Uterus (tissue), 4 donors: ENCODE measurements around the gene CRYBG1. TPM values are rescaled to one million over a fixed set of nuclear protein-coding genes. Genes with fewer than 3 reads are reported as not detected.

Source experiments
- DNase-seq, 2 donors: peaks; one replicate each; pipeline ENCODE4 v3.0.0-alpha.2; 2019 to 2020
- H3K27ac ChIP-seq, 2 donors: fragments of 200-600 bp; sonication (generic); 1 replicate in 1 of 2; 2 replicates in 1 of 2; pipeline ENCODE4 v1.5.1; 2016 to 2018
- H3K27me3 ChIP-seq, 2 donors: fragments of 200-600 bp; sonication (generic); one replicate each; pipeline ENCODE4 v1.5.1; 2018 to 2019; ENCODE audit warnings: control low read depth in 1 of 2
- H3K36me3 ChIP-seq, 2 donors: fragments of 200-600 bp; sonication (generic); one replicate each; pipeline ENCODE4 v1.5.1; 2019; ENCODE audit warnings: control low read depth in 1 of 2
- H3K4me1 ChIP-seq, 2 donors: fragments of 200-600 bp; sonication (generic); one replicate each; pipeline ENCODE4 v1.5.1; 2018 to 2019; ENCODE audit warnings: control low read depth in 1 of 2
- H3K4me3 ChIP-seq, 2 donors: fragments of 200-600 bp; sonication (generic); 1 replicate in 1 of 2; 2 replicates in 1 of 2; pipeline ENCODE4 v1.5.1; 2018 to 2019; ENCODE audit warnings: mild to moderate bottlenecking in 1 of 2
- H3K9me3 ChIP-seq, 2 donors: fragments of 200-600 bp; sonication (generic); one replicate each; pipeline ENCODE4 v1.5.1; 2019; ENCODE audit warnings: control low read depth in 1 of 2
- CTCF ChIP-seq, 4 experiments: fragments of 200-600 bp in 2 of 4; fragments of 450-650 bp in 2 of 4; sonication (generic) in 2 of 4; IDR thresholded peaks; one replicate each; pipeline ENCODE4 v1.5.1; 2016 to 2019; ENCODE audit warnings: antibody characterized with exemption in 4 of 4, mild to moderate bottlenecking in 2 of 4, moderate library complexity in 1 of 4
- POLR2A ChIP-seq, 2 donors: fragments of 450-650 bp; IDR thresholded peaks; one replicate each; pipeline ENCODE4 v1.6.1; 2016; ENCODE audit warnings: antibody characterized with exemption in 2 of 2, mild to moderate bottlenecking in 1 of 2, moderate library complexity in 1 of 2
- intact Hi-C: fragments of 100-400 bp; cut with DNase I; formaldehyde crosslinking; loops from one replicate; pipeline ENCODE4 v1.15.1; 2023; ENCODE audit warnings: low total_unique reads
- total RNA-seq, 4 donors: library from RNA; depleted of rRNA in 3 of 4; stranded (reverse); fragments of >200 nt in 3 of 4; gene quantifications; one replicate each; pipeline versions ENCODE4 v1.1.0 to v1.2.4, GENCODE V29; 2014 to 2023
- donor health status: DM: yes; HTN: yes; CAD: no.

The CRYBG1 gene
- total RNA-seq, 4 donors from 2014 or later = 3.6 to 65.3 (median 8.9) TPM

- H3K36me3 ChIP-seq = no peaks in the 10 kb centered on the region
- TF ChIP-seq CTCF (IDR thresholded peaks at IDR 0.05) (no peak), POLR2A (IDR thresholded peaks at IDR 0.05) (no peak)
- peaks cover 0 to 4% of the 10 kb centered on the region in 2 donors for H3K4me1 ChIP-seq
- H3K9me3 ChIP-seq = no peaks in the 10 kb centered on the region
- no peak overlapping the region for H3K4me3 ChIP-seq
- no peak for DNase-seq
- H3K27ac ChIP-seq = no peak overlapping the region
- H3K27me3 ChIP-seq = no peaks in the 10 kb centered on the region
- intact Hi-C loops = no loop called here
These were observed 156.1 kb downstream of the CRYBG1 start for GRCh38 chr6:106516616-106517015.

GRCh38 chr6:106517706-106518105 lies 157.2 kb downstream of the CRYBG1 start:
- no peaks in the 10 kb centered on the region for H3K27me3 ChIP-seq
- no peak overlapping the region for H3K27ac ChIP-seq
- intact Hi-C loops = no loop called here
- no peaks in the 10 kb centered on the region for H3K4me1 ChIP-seq
- no peak for TF ChIP-seq POLR2A (IDR thresholded peaks at IDR 0.05)
- H3K4me3 ChIP-seq = no peak overlapping the region
- no peaks in the 10 kb centered on the region for H3K36me3 ChIP-seq
- no peaks in the 10 kb centered on the region for H3K9me3 ChIP-seq
- DNase-seq = no peak

- intact Hi-C loops = no loop called here
- DNase-seq = no peak
- no peaks in the 10 kb centered on the region for H3K4me1 ChIP-seq
- no peaks in the 10 kb centered on the region for H3K9me3 ChIP-seq
- H3K4me3 ChIP-seq = no peak overlapping the region
- TF ChIP-seq CTCF (IDR thresholded peaks at IDR 0.05) = no peak
- TF ChIP-seq POLR2A (IDR thresholded peaks at IDR 0.05) = no peak
- H3K36me3 ChIP-seq = no peaks in the 10 kb centered on the region
- no peaks in the 10 kb centered on the region for H3K27me3 ChIP-seq
- no peak overlapping the region for H3K27ac ChIP-seq
These were observed 158.2 kb downstream of the CRYBG1 start for GRCh38 chr6:106518748-106519147.

- Histone ChIP-seq H3K27me3 (no peaks in the 10 kb centered on the region), H3K4me3 (no peak overlapping the region), H3K4me1 (no peaks in the 10 kb centered on the region), H3K36me3 (no peaks in the 10 kb centered on the region), H3K9me3 (no peaks in the 10 kb centered on the region), H3K27ac (peak overlapping the region; percentile 6 to 28)
- peak in 1 of 2 donors; percentile 45 for DNase-seq
- intact Hi-C loops = no loop called here
- TF ChIP-seq POLR2A (IDR thresholded peaks at IDR 0.05) (no peak), CTCF (IDR thresholded peaks at IDR 0.05) (no peak)
These were observed 159.2 kb downstream of the CRYBG1 start for GRCh38 chr6:106519460-106520394.

- Histone ChIP-seq H3K27ac (no peak overlapping the region), H3K4me3 (no peak overlapping the region), H3K4me1 (no peaks in the 10 kb centered on the region), H3K36me3 (no peaks in the 10 kb centered on the region), H3K9me3 (no peaks in the 10 kb centered on the region), H3K27me3 (no peaks in the 10 kb centered on the region)
- DNase-seq = no peak
- intact Hi-C loops = no loop called here
- TF ChIP-seq CTCF (IDR thresholded peaks at IDR 0.05) = no peak
- no peak for TF ChIP-seq POLR2A (IDR thresholded peaks at IDR 0.05)
These were observed 160.3 kb downstream of the CRYBG1 start for GRCh38 chr6:106520711-106521401.
